Measurements from ENCODE around the gene C5orf22.

DNA sequence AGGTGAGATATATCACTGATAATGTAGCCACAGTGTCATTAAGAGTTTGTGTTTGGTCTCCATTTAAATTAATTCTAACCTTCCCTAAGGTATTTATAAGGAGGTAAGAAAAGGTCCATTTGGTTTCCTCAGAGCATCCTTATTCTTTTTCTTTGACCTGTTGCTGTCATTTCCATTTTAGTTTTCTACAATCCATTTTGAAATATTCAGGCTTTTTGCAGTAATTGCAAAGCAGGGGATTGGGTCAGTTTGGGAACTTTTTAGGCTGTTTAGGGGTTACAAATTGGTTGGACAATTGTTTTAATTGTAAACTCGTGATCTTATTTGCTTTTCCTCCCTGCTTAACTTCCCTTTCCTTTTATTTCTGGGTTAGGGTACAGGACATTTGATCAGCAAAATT lies 64.3 kb downstream of the C5orf22 start:
- TF ChIP-seq, protein P1, sequence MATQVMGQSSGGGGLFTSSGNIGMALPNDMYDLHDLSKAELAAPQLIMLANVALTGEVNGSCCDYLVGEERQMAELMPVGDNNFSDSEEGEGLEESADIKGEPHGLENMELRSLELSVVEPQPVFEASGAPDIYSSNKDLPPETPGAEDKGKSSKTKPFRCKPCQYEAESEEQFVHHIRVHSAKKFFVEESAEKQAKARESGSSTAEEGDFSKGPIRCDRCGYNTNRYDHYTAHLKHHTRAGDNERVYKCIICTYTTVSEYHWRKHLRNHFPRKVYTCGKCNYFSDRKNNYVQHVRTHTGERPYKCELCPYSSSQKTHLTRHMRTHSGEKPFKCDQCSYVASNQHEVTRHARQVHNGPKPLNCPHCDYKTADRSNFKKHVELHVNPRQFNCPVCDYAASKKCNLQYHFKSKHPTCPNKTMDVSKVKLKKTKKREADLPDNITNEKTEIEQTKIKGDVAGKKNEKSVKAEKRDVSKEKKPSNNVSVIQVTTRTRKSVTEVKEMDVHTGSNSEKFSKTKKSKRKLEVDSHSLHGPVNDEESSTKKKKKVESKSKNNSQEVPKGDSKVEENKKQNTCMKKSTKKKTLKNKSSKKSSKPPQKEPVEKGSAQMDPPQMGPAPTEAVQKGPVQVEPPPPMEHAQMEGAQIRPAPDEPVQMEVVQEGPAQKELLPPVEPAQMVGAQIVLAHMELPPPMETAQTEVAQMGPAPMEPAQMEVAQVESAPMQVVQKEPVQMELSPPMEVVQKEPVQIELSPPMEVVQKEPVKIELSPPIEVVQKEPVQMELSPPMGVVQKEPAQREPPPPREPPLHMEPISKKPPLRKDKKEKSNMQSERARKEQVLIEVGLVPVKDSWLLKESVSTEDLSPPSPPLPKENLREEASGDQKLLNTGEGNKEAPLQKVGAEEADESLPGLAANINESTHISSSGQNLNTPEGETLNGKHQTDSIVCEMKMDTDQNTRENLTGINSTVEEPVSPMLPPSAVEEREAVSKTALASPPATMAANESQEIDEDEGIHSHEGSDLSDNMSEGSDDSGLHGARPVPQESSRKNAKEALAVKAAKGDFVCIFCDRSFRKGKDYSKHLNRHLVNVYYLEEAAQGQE (IDR thresholded peaks at IDR 0.05) = no peak
- TF ChIP-seq, protein P2, sequence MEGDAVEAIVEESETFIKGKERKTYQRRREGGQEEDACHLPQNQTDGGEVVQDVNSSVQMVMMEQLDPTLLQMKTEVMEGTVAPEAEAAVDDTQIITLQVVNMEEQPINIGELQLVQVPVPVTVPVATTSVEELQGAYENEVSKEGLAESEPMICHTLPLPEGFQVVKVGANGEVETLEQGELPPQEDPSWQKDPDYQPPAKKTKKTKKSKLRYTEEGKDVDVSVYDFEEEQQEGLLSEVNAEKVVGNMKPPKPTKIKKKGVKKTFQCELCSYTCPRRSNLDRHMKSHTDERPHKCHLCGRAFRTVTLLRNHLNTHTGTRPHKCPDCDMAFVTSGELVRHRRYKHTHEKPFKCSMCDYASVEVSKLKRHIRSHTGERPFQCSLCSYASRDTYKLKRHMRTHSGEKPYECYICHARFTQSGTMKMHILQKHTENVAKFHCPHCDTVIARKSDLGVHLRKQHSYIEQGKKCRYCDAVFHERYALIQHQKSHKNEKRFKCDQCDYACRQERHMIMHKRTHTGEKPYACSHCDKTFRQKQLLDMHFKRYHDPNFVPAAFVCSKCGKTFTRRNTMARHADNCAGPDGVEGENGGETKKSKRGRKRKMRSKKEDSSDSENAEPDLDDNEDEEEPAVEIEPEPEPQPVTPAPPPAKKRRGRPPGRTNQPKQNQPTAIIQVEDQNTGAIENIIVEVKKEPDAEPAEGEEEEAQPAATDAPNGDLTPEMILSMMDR (IDR thresholded peaks at IDR 0.05) = no peak
- no peak for TF ChIP-seq POLR2A (IDR thresholded peaks at IDR 0.05; ENCODE audit: low read length)

Measured in A549 (cell line).